HG03025 (cell line): Measurements from ENCODE around the gene ZNF518A.

Experiments used
- ATAC-seq: cut with Tn5 transposase; IDR thresholded peaks from one replicate; pipeline ENCODE4 v1.9.1; 2021; ENCODE audit warnings: mild to moderate bottlenecking, moderate library complexity; ENCODE audit not compliant: unreplicated experiment, low FRiP score

Gene ZNF518A, protein sequence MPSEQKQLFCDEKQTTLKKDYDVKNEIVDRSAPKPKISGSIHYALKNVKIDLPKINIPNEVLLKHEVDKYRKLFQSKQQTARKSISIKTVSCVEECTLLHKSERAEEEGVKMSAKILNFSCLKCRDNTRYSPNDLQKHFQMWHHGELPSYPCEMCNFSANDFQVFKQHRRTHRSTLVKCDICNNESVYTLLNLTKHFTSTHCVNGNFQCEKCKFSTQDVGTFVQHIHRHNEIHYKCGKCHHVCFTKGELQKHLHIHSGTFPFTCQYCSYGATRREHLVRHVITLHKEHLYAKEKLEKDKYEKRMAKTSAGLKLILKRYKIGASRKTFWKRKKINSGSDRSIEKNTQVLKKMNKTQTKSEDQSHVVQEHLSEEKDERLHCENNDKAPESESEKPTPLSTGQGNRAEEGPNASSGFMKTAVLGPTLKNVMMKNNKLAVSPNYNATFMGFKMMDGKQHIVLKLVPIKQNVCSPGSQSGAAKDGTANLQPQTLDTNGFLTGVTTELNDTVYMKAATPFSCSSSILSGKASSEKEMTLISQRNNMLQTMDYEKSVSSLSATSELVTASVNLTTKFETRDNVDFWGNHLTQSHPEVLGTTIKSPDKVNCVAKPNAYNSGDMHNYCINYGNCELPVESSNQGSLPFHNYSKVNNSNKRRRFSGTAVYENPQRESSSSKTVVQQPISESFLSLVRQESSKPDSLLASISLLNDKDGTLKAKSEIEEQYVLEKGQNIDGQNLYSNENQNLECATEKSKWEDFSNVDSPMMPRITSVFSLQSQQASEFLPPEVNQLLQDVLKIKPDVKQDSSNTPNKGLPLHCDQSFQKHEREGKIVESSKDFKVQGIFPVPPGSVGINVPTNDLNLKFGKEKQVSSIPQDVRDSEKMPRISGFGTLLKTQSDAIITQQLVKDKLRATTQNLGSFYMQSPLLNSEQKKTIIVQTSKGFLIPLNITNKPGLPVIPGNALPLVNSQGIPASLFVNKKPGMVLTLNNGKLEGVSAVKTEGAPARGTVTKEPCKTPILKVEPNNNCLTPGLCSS (N-terminal part only)

DNA sequence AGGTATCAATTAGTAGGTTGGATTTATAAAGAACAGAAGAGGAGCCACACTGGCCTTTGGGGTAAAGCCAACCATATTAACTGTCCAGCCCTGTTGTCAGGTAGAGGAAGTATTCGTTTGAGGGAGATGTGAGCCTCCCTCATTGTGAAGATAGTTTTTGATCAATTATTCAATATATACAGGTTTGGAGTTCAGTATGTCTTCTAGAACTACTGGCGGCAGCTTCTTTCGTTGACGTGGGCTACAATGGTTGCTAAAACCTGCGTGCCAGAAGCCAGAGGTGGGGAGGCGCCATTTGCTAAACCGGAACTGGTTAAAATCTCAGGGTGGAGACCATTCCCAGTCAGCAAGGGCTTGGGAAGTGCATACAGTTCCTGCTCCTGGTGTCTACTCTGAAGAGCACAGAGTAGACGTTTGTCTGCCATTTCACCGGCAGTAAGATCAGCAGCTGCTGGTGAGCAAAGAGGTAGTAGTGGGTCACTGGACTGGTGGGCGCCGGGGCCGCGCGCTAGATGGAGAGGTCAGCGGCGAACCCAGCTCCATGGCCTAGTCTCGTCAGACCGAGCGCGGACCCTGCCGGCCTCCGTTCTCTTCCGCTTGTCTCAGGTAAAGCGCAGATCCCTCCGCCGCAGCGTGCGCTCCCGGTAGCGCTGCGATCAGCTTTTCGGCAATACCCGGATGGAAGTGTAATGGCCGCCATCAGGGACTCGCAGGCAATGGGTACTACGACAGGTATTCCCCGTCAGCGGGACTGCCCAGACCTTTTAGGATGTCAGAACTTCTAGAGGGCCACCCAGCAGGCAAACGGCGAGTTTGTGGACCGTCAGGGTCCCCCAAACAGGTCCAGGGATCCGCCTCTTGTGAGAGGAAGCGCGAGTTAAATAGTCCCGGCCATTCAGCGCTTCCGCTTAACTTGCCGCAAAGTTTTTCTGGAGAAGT, at the start of gene ZNF518A:
TSS of gene ZNF518A (plus strand) at position 911 of the 939 bp plus-strand sequence. CDS start 26,026 bp downstream, outside the sequence.
- peak; percentile 69 for ATAC-seq

DNA sequence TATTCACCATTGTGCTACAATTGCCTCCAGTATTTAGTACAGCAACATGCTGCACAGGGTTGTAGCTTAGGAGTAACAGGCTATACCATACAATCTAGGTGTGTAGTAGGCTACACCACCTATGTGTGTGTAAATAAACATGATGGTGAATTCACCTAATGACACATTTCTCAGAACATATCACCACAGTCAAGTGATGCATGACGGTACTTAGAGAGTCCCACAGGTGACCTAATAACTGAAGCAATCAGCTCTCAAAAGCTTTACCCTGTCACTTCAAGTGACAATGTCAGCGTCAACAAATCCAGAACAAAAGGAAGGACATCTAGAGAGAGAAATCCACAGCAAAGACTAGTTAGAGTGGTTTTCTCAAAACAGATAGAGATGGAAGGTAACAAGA, 47.9 kb upstream of the ZNF518A start:
- ATAC-seq = no peak

DNA sequence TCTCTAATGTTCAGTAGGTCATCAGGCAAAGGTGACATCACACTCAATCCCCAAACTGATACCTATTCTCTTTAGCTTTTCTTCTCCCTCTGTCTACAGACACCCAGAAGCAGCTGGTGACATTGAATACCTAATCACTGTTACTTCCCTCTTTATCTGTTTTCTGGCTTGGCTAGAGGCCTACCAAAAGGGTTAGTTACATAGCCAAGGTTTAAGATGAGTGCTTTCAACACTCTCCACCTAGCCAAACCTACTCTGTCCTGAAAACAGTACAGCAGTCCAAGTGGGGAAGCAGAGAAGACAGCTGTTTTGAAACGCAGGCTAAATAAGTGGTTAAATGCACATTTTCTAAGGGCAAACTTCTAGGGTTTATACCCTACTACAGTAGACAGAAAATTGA, 47.3 kb upstream of the ZNF518A start:
- ATAC-seq = no peak

DNA sequence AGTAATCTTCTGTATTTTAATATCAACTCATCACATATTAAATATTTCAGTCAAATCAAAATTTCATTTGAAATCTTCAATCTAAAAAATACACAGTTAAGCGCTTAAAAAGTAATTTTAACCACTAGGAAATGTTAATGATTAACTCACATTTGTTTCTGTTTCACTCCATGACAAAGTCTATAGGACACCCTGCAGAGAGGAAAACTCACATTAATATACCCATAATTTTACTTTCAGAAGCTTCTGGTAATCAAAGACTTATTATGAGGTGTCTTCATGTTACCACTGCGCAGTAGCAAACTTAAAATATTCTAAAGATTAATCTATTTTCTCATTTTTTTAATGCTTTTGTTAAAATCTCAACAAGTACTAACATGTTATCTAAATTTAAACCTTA, 41.0 kb upstream of the ZNF518A start:
- ATAC-seq = no peak

DNA sequence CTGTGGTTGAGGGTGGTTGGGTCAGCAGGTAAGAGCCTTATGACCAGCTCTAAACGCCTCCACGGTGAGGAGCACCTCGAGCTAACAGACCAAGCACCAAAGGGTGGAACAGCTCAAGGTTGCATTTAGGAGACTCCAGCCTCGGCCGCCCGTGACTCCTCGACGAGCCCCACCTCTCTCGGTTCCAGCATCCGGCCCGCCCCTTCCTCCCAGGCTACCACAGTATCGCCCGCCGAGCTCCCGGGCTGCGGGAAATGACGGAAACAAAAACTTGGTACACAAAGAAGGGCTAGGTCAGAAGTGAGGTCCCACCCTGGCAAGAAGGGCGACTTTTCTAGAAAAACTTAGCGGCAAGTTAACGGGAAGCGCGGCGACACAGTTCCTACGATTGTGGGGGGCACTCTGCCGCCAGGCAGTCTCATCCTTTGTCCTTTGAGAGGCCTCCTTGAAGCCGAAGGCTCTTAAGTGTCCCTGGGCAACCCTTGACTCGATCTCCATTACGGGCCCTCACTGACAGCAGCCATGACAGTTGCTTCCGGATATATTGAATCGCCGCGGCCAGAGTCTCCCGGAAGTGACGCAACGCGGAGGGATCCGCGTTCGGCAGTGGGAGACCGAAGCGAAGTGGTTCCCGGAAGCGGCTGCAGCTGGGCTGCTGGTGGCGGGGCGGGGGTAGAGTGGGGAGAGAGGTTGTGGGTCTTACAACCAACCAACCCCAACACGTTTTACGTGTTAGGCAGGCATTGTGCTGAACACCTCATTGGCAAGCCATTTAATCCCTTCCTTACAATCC, 40.2 kb upstream of the ZNF518A start:
- ATAC-seq = peak; percentile 96

DNA sequence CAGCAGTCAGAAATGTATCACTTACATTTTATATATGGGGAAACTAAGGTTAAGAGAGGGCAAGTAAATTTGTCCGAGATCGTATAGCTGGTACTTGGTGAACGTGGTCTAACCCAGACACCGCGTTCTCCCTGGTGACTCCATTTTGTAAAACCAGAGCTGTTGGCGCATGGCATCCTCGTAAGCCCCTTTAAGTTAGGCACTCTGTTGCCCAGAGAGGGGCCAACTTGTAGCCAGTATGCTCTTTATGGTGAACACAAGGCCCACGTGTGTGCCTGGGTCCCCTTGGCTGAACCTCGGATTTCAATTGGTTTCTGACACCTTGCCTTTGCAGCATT, 39.7 kb upstream of the ZNF518A start:
- no peak for ATAC-seq

DNA sequence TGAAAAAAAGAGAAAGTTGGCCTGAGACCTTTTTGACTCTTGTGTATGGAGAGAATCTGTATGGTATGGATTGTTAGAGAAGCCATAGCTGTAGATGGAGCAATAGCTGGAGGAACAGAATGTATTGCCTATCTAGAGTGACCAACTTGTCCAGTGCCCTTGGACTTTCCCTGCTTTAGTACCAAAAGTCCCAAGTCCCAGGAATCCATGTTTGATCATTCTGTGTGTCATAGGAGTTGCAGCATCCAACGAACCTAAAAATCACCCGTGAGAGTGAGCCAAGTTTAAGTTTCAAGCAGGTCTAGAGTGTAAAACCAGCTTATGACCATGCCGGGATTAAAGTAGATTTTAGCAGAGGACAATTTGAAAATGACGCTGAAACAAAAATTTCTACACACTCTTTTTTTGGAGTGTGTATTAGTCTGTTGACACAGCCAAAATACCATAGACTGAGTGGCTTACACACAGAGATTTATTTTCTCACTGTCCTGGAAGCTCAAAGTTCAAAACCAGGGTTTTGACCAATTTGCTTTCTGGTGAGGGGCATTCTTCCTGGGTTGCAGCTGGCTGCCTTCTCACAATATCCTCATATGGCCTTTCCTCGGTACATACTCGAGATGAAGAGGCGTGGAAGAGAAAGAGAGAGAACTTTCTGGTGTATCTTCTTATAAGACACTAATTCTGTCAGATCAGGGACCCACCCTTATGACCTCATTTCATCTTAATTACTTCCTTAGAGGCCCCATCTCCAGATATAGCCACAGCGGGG, 36.9 kb upstream of the ZNF518A start:
- no peak for ATAC-seq

DNA sequence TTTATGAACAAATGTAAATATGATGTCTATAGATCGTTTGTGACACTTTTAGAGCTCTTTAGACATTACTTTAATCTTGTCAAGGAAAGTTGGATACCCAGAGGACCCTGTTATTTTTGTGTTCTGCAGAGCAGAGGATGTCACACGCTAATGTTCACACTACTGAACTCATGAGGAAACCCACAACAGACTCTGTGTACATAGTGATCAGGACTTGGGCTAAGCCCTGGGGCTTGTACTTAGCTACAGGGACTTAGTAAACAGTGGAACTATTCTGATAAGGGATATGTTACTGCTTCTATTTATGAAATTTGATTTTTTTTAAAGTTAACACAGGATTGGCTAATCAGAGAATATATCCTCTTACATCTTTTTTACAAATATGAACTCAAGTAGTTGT, 36.1 kb upstream of the ZNF518A start:
- ATAC-seq = no peak

DNA sequence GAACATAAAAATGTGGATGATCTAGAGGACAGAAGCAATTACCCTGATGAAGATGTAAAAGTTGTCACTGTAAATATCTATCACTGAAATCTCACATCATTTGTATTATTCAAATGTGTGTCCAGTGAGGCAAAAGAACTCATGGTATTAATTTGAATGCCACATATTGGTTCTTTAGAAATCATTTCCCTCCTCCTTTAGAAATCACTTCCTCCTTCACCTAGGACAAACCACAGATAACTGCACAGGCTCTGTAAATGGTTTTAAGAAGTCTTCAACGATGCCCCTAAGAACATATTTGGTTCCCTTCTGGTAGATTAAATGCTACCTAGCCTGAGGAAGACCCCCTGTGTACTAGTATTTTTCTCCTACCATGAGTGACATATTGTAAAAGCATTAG, 33.1 kb upstream of the ZNF518A start:
- no peak for ATAC-seq

DNA sequence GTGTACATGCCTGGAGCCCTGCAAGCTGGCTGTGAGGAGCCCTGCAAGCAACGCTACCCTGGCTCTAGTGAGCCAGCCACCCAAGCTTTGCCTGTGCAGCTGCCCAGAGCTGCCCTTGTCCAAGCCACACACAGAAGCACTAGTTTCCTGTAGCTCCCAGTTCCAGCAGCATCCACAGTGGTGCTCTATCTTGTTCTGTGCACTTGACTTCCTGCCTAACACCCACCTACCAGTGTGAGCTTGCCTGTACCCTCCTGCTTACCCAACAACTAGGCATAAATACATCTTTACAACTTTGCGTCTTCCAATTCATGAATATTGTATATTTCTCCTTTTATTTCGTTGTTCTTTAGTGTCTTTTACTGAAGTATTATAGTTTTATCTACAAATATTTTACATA, 32.2 kb upstream of the ZNF518A start:
- ATAC-seq = no peak

DNA sequence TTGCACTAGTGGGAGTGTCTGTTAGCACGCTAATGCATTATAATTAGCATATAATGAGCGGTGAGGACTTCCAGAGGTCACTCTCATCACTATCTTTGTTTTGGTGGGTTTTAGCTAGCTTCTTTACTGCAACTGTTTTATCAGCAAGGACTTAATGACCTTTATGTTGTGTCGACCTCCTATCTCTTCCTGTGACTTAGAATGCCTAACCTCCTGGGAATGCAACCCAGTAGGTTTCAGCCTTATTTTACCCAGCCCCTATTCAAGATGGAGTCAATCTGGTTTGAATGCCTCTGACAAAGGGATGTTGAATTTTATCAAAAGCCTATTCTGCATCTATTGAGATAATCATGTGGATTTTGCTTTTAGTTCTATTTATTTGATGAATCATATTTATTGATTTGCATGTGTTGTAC, 22.5 kb upstream of the ZNF518A start:
- ATAC-seq = no peak

DNA sequence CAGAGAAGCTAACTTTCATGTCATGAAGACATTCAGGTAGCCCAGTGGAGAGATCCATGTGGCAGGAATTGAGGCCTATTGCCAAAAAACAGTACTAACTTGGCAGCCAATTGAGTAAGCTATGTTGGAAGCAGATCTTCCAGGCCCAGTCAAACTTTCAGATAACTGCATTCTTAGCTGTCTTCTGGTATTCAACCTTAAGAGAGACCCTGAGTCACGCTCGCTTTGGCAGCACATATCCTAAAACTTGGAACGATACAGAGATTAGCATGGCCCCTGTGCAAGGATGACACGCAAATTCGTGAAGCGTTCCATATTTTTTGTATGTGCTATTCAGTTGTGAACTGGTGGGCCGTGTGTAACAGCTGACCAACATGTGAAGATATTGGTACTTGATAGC, 17.6 kb upstream of the ZNF518A start:
- ATAC-seq = no peak

DNA sequence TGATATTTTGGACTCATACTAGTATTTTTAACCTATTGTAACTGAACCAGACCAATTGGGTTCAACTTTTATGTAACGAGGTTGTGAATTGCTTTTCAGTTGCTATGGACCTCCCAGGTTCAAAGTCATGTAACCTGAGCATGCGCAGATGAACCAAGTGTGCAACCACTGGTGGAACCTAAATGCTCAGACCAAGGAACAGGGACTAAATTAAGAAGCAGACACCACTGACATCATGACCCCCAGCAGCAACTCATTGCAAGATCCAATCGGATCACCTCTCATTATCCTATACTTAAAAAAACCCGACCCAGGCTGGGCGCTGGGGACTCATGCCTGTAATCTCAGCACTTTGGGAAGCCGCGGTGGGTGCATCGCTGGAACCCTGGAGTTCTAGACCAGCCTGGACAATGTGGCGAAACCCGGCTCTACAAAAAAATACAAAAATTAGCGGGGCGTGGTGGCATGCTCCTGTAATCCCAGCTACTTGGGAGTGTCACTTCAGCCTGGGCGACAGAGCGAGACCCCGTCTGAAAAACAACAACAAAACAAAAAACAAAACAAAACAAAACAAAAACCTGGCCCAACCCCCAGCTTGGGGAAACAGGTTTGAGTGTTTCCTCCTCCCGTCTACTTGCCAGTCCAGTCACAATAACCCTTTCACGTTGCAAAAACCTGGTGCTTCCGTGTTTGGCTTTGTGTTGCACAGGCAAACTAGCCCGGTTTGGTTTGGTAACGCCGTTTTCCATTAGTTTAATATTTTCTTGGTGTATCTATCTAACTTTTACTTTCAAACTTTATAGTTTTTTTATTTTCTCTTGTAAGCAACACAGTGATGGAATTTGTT, 11.3 kb upstream of the ZNF518A start:
- no peak for ATAC-seq

DNA sequence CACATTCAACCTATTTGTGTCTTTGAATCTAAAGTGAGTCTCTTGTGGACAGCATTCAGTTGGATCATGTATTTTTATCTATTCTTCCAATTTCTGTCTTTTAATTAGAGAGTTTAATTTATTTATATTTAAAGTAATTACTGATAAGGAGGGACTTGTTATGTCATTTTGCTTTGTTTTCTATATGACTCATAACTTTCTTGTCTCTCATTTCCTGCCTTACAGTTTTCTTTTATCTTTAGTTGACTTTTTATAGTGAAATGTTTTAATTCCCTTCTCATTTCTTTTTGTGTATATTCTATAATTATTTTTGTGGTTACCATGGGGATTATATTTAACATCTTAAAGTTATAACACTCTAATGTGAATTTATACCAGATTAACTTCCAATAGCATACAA, 7.3 kb upstream of the ZNF518A start:
- no peak for ATAC-seq

DNA sequence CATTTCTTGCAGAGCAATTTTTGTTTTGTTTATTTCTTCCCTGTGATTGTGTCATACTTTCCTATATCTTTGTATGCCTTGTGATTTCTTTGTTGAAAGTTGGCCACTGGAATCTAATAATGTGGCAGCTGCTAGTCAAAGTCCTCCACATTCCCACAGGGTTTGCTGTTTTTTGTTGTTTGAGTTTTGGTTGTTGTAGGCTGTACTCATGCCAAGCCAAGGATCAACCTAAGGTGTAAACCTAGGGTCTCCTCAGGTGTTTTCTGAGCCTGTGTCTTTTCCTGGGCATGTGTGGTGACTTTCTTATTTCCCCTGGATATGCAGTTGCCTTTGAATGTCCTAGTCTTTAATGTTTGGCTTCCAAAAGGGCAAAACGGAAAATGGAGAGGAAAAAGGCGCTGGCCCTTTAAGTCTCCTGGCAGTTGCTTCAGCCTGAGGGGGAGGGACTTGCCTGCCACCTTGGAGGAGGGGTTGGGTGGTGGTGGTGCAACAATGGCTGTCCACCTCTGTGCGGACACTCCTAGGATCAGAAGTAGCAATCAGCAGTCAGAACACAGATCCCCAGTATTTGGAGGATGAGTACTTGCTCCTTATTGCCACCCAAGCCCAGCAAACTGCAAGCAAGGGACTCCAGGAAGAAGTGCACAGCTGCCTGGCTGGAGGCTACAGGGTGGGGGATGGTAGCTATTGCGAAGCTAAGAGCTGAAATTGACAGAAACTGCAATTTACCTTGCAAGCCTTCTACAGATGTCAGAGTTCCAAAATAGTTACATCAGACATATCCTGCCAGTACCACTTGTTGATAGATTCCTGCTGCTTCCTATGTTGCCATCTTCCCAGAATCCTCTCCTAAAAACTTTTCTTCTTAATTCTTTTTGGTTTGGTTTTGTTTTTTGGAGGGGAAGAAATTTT, 5.6 kb upstream of the ZNF518A start:
- ATAC-seq = no peak

DNA sequence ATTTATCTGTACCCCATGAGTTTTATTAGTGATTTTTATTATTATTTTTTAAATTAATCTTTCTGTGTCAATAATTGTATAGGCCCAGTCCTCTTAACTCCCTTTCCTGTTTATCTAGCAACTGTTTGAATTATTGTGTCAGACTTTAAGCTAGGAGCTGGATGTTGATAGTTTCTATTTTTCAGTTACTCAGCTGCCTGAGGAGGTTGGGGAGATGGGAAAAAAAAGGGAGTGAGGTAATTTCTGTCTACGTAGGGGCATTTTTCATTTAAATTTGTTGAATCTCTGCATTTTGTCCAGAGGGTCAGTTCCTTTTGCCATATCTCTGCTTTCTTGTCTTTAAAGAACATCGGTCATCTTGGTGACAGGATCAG, 5.0 kb upstream of the ZNF518A start:
- ATAC-seq = no peak
